GM06990 (cell line): ENCODE measurements around the gene TMEM170B.

Source experiments
- DNase-seq: peaks from one replicate; pipeline ENCODE4 v3.0.0-alpha.2; 2011; ENCODE audit not compliant: insufficient read length; ENCODE audit errors: extremely low read depth
- H3K27me3 ChIP-seq: replicated peaks from 2 replicates; pipeline ENCODE4 v1.6.0; 2011; ENCODE audit warnings: low read length; ENCODE audit not compliant: control insufficient read depth, insufficient read depth
- H3K36me3 ChIP-seq: 2 replicates; pipeline ENCODE4 v1.5.1; 2011; ENCODE audit warnings: low read length; ENCODE audit not compliant: control insufficient read depth, insufficient read depth
- H3K4me3 ChIP-seq: replicated peaks from 2 replicates; pipeline ENCODE4 v1.5.1; 2011; ENCODE audit warnings: low read depth, mild to moderate bottlenecking, control low read depth, low read length
- CTCF ChIP-seq: IDR thresholded peaks from 2 replicates; pipeline ENCODE4 v1.5.1; 2011; ENCODE audit warnings: low read length, control low read depth, mild to moderate bottlenecking, inconsistent platforms; ENCODE audit not compliant: insufficient read depth, poor library complexity, severe bottlenecking

Gene TMEM170B

GRCh38 chr6:11500008-11500407 is 37.5 kb upstream of the TMEM170B start:
- no peak for DNase-seq
- H3K4me3 ChIP-seq, result no peak overlapping the region
- H3K36me3 ChIP-seq, result no peaks in the 10 kb centered on the region
- no peaks in the 10 kb centered on the region for H3K27me3 ChIP-seq
- TF ChIP-seq CTCF, result no peak

- Histone ChIP-seq H3K36me3 (no peaks in the 10 kb centered on the region), H3K4me3 (no peak overlapping the region), H3K27me3 (no peaks in the 10 kb centered on the region)
- TF ChIP-seq CTCF, result no peak
- no peak for DNase-seq
These were observed 28.1 kb upstream of the TMEM170B start for GRCh38 chr6:11509471-11509870.

- no peak for TF ChIP-seq CTCF
- H3K36me3 ChIP-seq, result no peaks in the 10 kb centered on the region
- DNase-seq, result peak; percentile 60
- no peak overlapping the region for H3K4me3 ChIP-seq
- no peaks in the 10 kb centered on the region for H3K27me3 ChIP-seq
These were observed 22.9 kb upstream of the TMEM170B start for GRCh38 chr6:11514672-11515071.

GRCh38 chr6:11515763-11516162 is 21.8 kb upstream of the TMEM170B start:
- no peak for TF ChIP-seq CTCF
- Histone ChIP-seq H3K4me3 (no peak overlapping the region), H3K27me3 (no peaks in the 10 kb centered on the region), H3K36me3 (no peaks in the 10 kb centered on the region)
- no peak for DNase-seq

GRCh38 chr6:11522812-11523605 is 14.5 kb upstream of the TMEM170B start:
- no peak for DNase-seq
- Histone ChIP-seq H3K36me3 (no peaks in the 10 kb centered on the region), H3K27me3 (no peaks in the 10 kb centered on the region), H3K4me3 (no peak overlapping the region)
- TF ChIP-seq CTCF, result no peak
